ENCODE data around the gene DHRS4L2.
"Not testable (repeated sequence)": the region's sequence is repeated elsewhere in the genome, so short reads cannot be mapped to it uniquely, and the experiment has no call there.

The DHRS4L2 gene

DNA sequence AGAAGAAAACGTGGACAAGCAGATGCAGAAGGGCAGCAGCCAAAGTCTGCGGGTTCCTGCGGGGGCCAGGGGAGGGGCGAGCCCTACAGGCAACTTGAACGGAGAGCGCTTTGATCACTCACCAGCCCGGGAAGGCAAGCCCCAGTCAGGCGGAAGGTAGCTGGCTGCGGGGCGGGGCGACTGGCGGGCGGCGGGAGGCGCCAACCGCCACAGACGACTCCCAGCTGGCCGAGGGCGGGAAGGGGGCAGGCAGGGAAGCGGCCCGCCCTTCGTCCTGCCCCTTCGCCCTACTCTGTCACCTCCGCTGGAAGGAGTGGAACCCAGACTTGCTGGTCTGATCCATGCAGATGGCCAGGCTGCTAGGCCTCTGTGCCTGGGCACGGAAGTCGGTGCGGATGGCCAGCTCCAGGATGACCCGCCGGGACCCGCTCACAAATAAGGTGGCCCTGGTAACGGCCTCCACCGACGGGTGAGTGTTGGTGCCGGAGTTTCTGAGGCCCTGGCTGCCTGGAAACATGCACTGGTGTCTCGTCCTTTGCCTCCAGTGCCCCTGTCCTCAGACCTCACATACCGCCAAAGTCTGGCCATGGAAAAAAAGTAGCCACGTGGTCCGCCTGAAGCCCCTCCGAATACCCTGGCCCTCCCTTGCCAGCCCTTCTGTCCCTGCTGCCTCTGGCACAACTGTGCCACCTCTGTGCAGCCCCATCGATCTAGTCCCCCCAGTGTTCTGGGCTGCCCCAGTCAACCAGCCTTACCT is at the start of gene DHRS4L2:
TSS of gene DHRS4L2 (plus strand) at position 323 of the 757 bp plus-strand sequence. CDS start at position 342, 19 bp downstream.
- peak in 18 of 56 donors; percentile 6 to 58 (median 24) for DNase-seq

- DNase-seq = no peak
Measured at GRCh38 chr14:23939607-23940326, 49.0 kb upstream of the DHRS4L2 start.

DNA sequence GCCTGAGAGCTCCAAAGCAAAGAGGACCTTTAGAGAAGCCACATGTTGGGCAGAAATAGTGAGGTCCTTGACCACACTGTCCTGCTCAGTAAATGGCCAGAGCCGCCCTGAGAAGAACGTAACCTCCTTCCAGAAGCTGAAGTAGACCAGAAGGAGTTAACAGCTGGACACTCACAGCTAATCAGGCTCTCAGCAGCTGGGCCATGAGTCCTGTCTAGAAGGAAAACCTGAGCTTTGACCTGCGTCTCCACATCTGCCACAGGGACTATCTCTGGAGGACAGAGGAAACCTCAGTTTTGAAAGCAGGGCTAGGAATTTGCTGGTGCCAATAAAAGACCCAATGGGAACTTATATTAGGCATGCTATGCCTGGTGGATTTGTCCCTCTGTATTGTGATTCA is 47.5 kb upstream of the DHRS4L2 start:
- no peak for DNase-seq

- no peak for DNase-seq
Measured at GRCh38 chr14:23941669-23942068, 47.1 kb upstream of the DHRS4L2 start.

GRCh38 chr14:23942587-23942986 is 46.1 kb upstream of the DHRS4L2 start:
- DNase-seq = no peak

- DNase-seq = not testable (repeated sequence)
Measured at GRCh38 chr14:23949069-23949468, 39.7 kb upstream of the DHRS4L2 start.

- no peak for DNase-seq
Measured at GRCh38 chr14:23950411-23951135, 38.2 kb upstream of the DHRS4L2 start.

DNA sequence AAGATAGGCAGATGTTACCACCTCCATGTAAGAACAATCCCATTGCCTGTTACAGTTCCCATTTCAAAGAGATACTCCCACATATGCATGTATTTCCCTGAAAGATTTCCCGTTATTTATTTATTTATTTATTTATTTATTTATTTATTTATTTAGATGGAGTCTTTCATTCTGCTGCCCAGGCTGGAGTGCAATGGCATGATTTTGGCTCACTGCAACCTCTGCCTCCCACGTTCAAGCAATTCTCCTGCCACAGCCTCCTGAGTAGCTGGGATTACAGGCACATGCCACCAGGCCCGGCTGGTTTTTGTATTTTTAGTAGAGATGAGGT is 37.6 kb upstream of the DHRS4L2 start:
- DNase-seq = not testable (repeated sequence)

- peak in 25 of 56 donors; percentile 5 to 71 (median 28) for DNase-seq
Measured at GRCh38 chr14:23951590-23952201, 37.0 kb upstream of the DHRS4L2 start.

GRCh38 chr14:23953116-23953463 is 35.6 kb upstream of the DHRS4L2 start:
- peak in 1 of 56 donors; percentile 14 for DNase-seq

DNA sequence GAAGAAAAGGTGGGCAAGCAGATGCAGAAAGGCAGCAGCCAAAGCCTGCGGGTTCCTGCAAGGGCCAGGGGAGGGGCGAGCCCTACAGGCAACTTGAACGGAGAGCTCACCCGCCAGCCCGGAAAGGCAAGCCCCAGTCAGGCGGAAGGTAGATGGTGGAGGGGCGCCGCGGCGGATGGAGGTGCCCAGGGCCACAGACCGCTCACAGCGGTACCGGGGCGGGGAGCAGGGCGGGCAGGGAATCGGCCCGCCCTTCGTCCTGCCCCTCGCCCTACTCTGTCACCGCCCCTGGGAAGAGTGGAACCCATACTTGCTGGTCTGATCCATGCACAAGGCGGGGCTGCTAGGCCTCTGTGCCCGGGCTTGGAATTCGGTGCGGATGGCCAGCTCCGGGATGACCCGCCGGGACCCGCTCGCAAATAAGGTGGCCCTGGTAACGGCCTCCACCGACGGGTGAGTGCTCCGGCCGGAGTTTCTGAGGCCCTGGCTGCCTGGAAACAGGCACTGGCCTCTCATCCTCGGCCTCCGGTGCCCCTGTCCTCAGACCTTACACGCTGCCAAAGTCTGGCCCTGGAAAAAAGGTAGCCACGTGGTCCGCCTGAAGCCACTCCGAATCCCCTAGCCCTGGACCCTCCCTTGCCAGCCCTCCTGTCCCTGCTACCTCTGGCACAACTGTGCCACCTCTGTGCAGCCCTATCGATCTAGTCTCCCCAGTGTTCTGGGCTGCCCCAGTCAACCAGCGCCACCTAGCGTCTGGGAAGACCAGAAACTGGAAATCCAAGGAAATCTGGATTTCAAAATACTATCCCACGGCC is 35.1 kb upstream of the DHRS4L2 start, which contains the start of gene DHRS4:
TSS of gene DHRS4 (plus strand) at position 307 of the 815 bp plus-strand sequence. CDS start at position 326, 19 bp downstream.
- DNase-seq = peak in 54 of 56 donors; percentile 44 to 94 (median 76)

DNA sequence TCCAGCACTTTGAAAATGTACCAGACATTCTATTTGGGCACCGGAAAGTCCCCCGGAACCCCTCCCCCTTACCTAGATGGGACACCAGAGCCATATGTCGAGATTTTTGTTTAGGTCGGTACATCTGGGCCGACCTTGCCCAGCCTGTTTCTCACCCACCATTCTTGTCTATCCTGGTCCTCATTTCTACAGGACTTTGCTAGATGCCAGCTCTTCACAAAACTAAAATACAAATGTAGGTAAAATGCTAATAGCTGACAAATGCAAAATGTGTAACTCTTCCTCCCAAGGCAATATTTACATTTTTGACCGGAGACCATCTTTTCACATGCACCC is 34.5 kb upstream of the DHRS4L2 start:
- DNase-seq = not testable (repeated sequence)

GRCh38 chr14:23954965-23955364 is 33.8 kb upstream of the DHRS4L2 start:
- peak in 15 of 56 donors; percentile 3 to 56 (median 23) for DNase-seq

GRCh38 chr14:23955811-23956210 is 32.9 kb upstream of the DHRS4L2 start:
- not testable (repeated sequence) for DNase-seq

DNA sequence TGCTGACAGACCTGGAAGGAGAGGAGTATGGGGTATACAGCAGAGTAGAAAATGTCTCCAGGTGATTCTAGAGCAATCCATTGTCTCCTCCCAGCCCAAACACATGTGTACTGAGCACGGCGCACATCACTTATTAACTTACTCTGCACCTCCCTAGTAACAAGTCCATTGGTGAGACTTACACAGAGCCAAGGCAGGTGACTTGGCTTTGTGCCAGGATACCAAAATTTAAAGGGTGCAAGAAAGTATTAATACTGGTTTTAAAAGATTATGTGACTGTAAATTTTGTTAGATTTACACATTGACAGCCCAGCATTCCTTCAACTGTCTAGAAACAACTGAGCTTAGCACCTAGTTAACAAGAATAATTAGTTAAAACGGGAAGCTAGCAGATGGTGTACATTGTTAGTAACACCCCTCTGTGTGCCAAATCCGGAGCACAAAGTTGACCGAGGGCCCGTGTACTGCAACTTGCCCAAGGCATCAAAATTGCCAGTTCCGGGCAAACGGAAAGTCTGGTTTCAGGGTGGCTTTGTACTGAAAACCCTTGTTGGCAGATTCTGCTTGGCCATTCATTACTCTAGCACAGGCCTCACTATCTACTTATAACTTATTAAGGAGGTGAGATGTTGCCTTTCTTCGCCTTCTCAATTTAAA is 30.7 kb upstream of the DHRS4L2 start:
- DNase-seq = peak in 3 of 56 donors; percentile 3 to 9 (median 8)

GRCh38 chr14:23960899-23961298 is 27.8 kb upstream of the DHRS4L2 start:
- not testable (repeated sequence) for DNase-seq

- DNase-seq = not testable (repeated sequence)
Measured at GRCh38 chr14:23961704-23962103, 27.0 kb upstream of the DHRS4L2 start.

- not testable (repeated sequence) for DNase-seq
Measured at GRCh38 chr14:23969130-23969480, 19.6 kb upstream of the DHRS4L2 start.

DNA sequence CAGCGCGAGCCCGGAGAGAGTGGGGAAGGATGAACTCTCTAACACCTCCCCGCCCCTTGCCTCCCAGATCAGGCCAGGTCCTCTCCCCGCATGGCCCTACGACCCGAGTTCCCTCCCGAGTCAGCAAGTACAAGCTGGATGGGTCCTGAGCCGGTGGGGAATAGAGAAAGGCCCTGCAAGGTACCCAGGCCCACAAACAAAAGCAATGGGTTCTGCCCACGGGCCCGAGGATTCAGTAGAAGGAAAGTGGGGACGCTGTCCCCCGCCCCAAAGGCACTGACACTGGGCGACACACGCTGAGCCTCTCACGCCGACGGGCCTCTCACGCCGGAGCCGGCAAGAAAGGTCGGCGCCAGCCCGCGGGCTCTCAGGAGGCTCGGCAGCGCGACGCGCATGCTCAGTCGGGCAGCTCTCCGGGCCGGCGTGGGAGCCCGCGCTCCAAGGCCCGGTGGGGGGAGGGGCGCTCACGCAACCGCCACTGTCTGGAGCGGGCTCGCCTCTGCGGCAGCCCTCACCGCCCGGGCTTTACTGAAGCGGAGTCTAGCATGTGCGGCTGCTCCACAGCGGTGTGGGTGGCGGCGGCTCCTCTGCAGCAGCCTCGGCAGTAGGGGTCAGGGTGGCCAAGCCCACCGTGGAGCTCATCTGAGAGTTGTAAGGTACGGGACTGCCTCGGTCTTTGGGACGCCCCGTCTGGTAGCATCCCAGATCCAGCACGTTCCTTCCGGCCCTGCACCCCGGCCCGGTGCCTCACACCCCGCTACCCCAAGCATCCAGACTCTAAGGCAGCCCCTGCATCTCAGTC is 19.0 kb upstream of the DHRS4L2 start:
- peak in 21 of 56 donors; percentile 8 to 73 (median 41) for DNase-seq
